HUDEP-2 (cell line): ENCODE data around the gene SMCHD1.
"Not testable (repeated sequence)": the region's sequence is repeated elsewhere in the genome, so short reads cannot be mapped to it uniquely, and the experiment has no call there.

ENCODE experiments used
- DNase-seq, 76 experiments: peaks; one replicate each; lab custom pipeline; 2025; ENCODE audit not compliant: unreplicated experiment in 76 of 76; lab: John Stamatoyannopoulos, UW

Gene SMCHD1

GRCh38 chr18:2808640-2809039, 153.1 kb downstream of the SMCHD1 start:
- not testable (repeated sequence) for DNase-seq

GRCh38 chr18:2809666-2810183, 154.2 kb downstream of the SMCHD1 start:
- DNase-seq = not testable (repeated sequence)

GRCh38 chr18:2811416-2811815, 155.9 kb downstream of the SMCHD1 start:
- DNase-seq = no peak

GRCh38 chr18:2814928-2815327, 159.4 kb downstream of the SMCHD1 start:
- DNase-seq = no peak

- DNase-seq = no peak
Observed at GRCh38 chr18:2818281-2818680, 162.8 kb downstream of the SMCHD1 start.

- no peak for DNase-seq
Observed at GRCh38 chr18:2821695-2822094, 166.2 kb downstream of the SMCHD1 start.

- no peak for DNase-seq
Observed at GRCh38 chr18:2822213-2822921, 166.8 kb downstream of the SMCHD1 start.

- DNase-seq = no peak
Observed at GRCh38 chr18:2823202-2823601, 167.7 kb downstream of the SMCHD1 start.

- no peak for DNase-seq
Observed at GRCh38 chr18:2823966-2824365, 168.4 kb downstream of the SMCHD1 start.

GRCh38 chr18:2824865-2825264, 169.3 kb downstream of the SMCHD1 start:
- no peak for DNase-seq

- no peak for DNase-seq
Observed at GRCh38 chr18:2825613-2826175, 170.2 kb downstream of the SMCHD1 start.

GRCh38 chr18:2826581-2826980, 171.1 kb downstream of the SMCHD1 start:
- DNase-seq = no peak

- no peak for DNase-seq
Observed at GRCh38 chr18:2827061-2827460, 171.5 kb downstream of the SMCHD1 start.

- not testable (repeated sequence) for DNase-seq
Observed at GRCh38 chr18:2836118-2836517, 180.6 kb downstream of the SMCHD1 start.

- not testable (repeated sequence) for DNase-seq
Observed at GRCh38 chr18:2837290-2837689, 181.8 kb downstream of the SMCHD1 start.

GRCh38 chr18:2839202-2839601, 183.7 kb downstream of the SMCHD1 start:
- DNase-seq = peak in 1 of 76 experiments; percentile 0

GRCh38 chr18:2840521-2840920, 185.0 kb downstream of the SMCHD1 start:
- DNase-seq = no peak

- DNase-seq = no peak
Observed at GRCh38 chr18:2843146-2843545, 187.6 kb downstream of the SMCHD1 start.

GRCh38 chr18:2845172-2845571, 189.6 kb downstream of the SMCHD1 start:
- DNase-seq = no peak

- DNase-seq = no peak
Observed at GRCh38 chr18:2846636-2847316, 191.2 kb downstream of the SMCHD1 start, which contains the start of gene EMILIN2. Gene EMILIN2 (plus strand): TSS chr18:2847006. CDS start chr18:2847189, 183 bp downstream.
